Endothelial cell of umbilical vein (primary cell): ENCODE measurements around the gene CHD6. TPM values are rescaled to one million over a fixed set of nuclear protein-coding genes. Genes with fewer than 3 reads are reported as not detected.

Experiments used
- BruUV-seq: library from RNA; stranded (reverse); fragments of 400-500 nt; replicated peaks from 2 replicates; lab custom pipeline; 2021; lab: Mats Ljungman, UMichigan
- CTCF ChIA-PET: fragments of 300-600, 350-600 bp; sonication (Branson Sonifier 250); formaldehyde crosslinking; loops from one replicate; lab custom pipeline; 2021; ENCODE audit warnings: antibody characterized with exemption, inconsistent platforms; lab: Charles Lee
- POLR2A ChIA-PET: fragments of 300-600, 350-600 bp; sonication (Branson Sonifier 250); formaldehyde crosslinking; loops from one replicate; lab custom pipeline; 2021; ENCODE audit warnings: antibody characterized with exemption, inconsistent platforms; lab: Charles Lee
- DNase-seq: peaks from one replicate; pipeline ENCODE4 v3.0.0-alpha.2; 2011; ENCODE audit warnings: low read depth, low spot score
- FAIRE-seq: peaks from 2 replicates; lab custom pipeline; 2011; peaks lifted over from hg19 to GRCh38; lab: Jason Lieb, UNC
- H2AFZ ChIP-seq: 2 replicates; pipeline ENCODE4 v1.6.0; 2012; ENCODE audit warnings: low read depth, low read length, control low read depth, inconsistent platforms
- H3K27ac ChIP-seq: 2 replicates; pipeline ENCODE4 v1.5.1; 2011; ENCODE audit warnings: low read depth, mild to moderate bottlenecking, control low read depth, low read length, moderate library complexity; ENCODE audit not compliant: insufficient read depth
- H3K27me3 ChIP-seq, 2 experiments: 2 replicates each; pipeline versions ENCODE4 v1.6.0 to v1.6.1; 2011; ENCODE audit warnings: low read length in 2 of 2, mixed read lengths in 1 of 2; ENCODE audit not compliant: control insufficient read depth in 2 of 2, insufficient read depth in 2 of 2
- H3K36me3 ChIP-seq, 2 experiments: 2 replicates in 1 of 2; 3 replicates in 1 of 2; pipeline ENCODE4 v1.5.1; 2011; ENCODE audit warnings: low read length in 2 of 2, mild to moderate bottlenecking in 1 of 2, moderate library complexity in 1 of 2; ENCODE audit not compliant: control insufficient read depth in 2 of 2, insufficient read depth in 2 of 2; ENCODE audit errors: extremely low read depth in 1 of 2
- H3K4me1 ChIP-seq: 3 replicates; pipeline ENCODE4 v1.5.1; 2011; ENCODE audit warnings: mild to moderate bottlenecking, low read length; ENCODE audit not compliant: control insufficient read depth, insufficient read depth; ENCODE audit errors: extremely low read depth
- H3K4me2 ChIP-seq: 2 replicates; pipeline ENCODE4 v1.6.1; 2011; ENCODE audit warnings: low read length, control low read depth, mixed read lengths; ENCODE audit not compliant: insufficient read depth
- H3K4me3 ChIP-seq, 3 experiments: fragments of 200-600 bp in 1 of 3; sonication (generic), shearing (Covaris generic) in 1 of 3; replicated peaks in 1 of 3; 2 replicates each; pipeline ENCODE4 v1.5.1; 2011 to 2016; ENCODE audit warnings: control low read depth in 3 of 3, low read length in 3 of 3, mild to moderate bottlenecking in 2 of 3, inconsistent platforms in 1 of 3, low read depth in 1 of 3, moderate library complexity in 1 of 3; ENCODE audit not compliant: insufficient read depth in 1 of 3
- H3K79me2 ChIP-seq: 2 replicates; pipeline ENCODE4 v1.6.0; 2012; ENCODE audit warnings: low read length, inconsistent platforms; ENCODE audit not compliant: control insufficient read depth, insufficient read depth
- H3K9ac ChIP-seq: replicated peaks from 2 replicates; pipeline ENCODE3; 2011; ENCODE audit warnings: low read length, control low read depth; ENCODE audit not compliant: insufficient read depth; ENCODE audit errors: extremely low read depth
- H3K9me1 ChIP-seq: replicated peaks from 3 replicates; pipeline ENCODE4 v1.6.0; 2011; ENCODE audit warnings: mild to moderate bottlenecking, low read length; ENCODE audit not compliant: control insufficient read depth, insufficient read depth; ENCODE audit errors: extremely low read depth
- H3K9me3 ChIP-seq: replicated peaks from 2 replicates; pipeline ENCODE4 v1.5.1; 2012; ENCODE audit warnings: low read length, inconsistent platforms; ENCODE audit not compliant: control insufficient read depth, insufficient read depth
- H4K20me1 ChIP-seq: replicated peaks from 2 replicates; pipeline ENCODE3; 2011; ENCODE audit warnings: mild to moderate bottlenecking, low read length; ENCODE audit not compliant: control insufficient read depth, insufficient read depth; ENCODE audit errors: extremely low read depth
- EZH2 ChIP-seq: IDR thresholded peaks from 2 replicates; pipeline ENCODE4 v1.6.1; 2012; ENCODE audit warnings: borderline replicate concordance, low read depth, mild to moderate bottlenecking, moderate library complexity, low read length, inconsistent platforms; ENCODE audit not compliant: severe bottlenecking
- FOS ChIP-seq: IDR thresholded peaks from 2 replicates; pipeline ENCODE4 v1.6.1; 2011; ENCODE audit warnings: mild to moderate bottlenecking, low read length, moderate library complexity, borderline replicate concordance; ENCODE audit not compliant: insufficient read depth
- GATA2 ChIP-seq: IDR thresholded peaks from 2 replicates; pipeline ENCODE4 v1.7.0; 2011; ENCODE audit warnings: low read depth, mild to moderate bottlenecking, moderate library complexity, mixed read lengths, low read length; ENCODE audit not compliant: insufficient read length, insufficient read depth
- JUN ChIP-seq: IDR thresholded peaks from 2 replicates; pipeline ENCODE4 v1.6.1; 2011; ENCODE audit warnings: borderline replicate concordance, low read depth; ENCODE audit not compliant: insufficient read length, insufficient read depth
- MYC ChIP-seq: IDR thresholded peaks from one replicate; pipeline ENCODE4 v1.6.1; 2011; ENCODE audit warnings: mild to moderate bottlenecking, low read depth, low read length
- POLR2A ChIP-seq: IDR thresholded peaks from 2 replicates; pipeline ENCODE4 v1.6.1; 2012; ENCODE audit warnings: low read depth, mild to moderate bottlenecking, control low read depth, low read length
- POLR2AphosphoS5 ChIP-seq: IDR thresholded peaks from 2 replicates; pipeline ENCODE4 v1.6.1; 2012; ENCODE audit warnings: low read depth, mild to moderate bottlenecking, control low read depth, low read length, moderate library complexity; ENCODE audit not compliant: insufficient read depth
- dilution Hi-C: fragments of 300-500 bp; cut with MboI; formaldehyde crosslinking; loops from one replicate; pipeline ENCODE4 v1.15.0; 2019; ENCODE audit warnings: low sequenced_read_pairs; ENCODE audit not compliant: extremely low pct_ligation_motif_present
- intact Hi-C: fragments of 100-400 bp; cut with micrococcal nuclease; formaldehyde crosslinking; loops from one replicate; pipeline ENCODE4 v1.10.0; 2022
- polyA plus RNA-seq, 4 experiments: library from polyadenylated mRNA; depleted of rRNA in 3 of 4; stranded (reverse) in 3 of 4; unstranded in 1 of 4; fragments of >200 nt; gene quantifications; 2 replicates each; pipeline versions ENCODE4 v1.2.1 to v1.2.3, GENCODE V29; 2011 to 2012; ENCODE audit warnings: missing spikeins in 1 of 4
- total RNA-seq: library from RNA; stranded (reverse); gene quantifications from 2 replicates; pipeline ENCODE4 v1.2.3, GENCODE V29; 2021
- TF ChIP-seq, protein P1 (sequence below): IDR thresholded peaks from 2 replicates; pipeline ENCODE4 v1.6.1; 2011; ENCODE audit not compliant: insufficient read depth, insufficient read length
- TF ChIP-seq, protein P2 (sequence below), 2 donors: IDR thresholded peaks; 1 replicate in 1 of 2; 2 replicates in 1 of 2; pipeline ENCODE4 v1.5.1; 2011; ENCODE audit warnings: low read length in 2 of 2, mild to moderate bottlenecking in 2 of 2, moderate library complexity in 2 of 2, control low read depth in 1 of 2, inconsistent platforms in 1 of 2, low read depth in 1 of 2; ENCODE audit not compliant: insufficient read depth in 1 of 2; ENCODE audit errors: extremely low read depth in 1 of 2

Gene CHD6
- total and polyA plus RNA-seq, 2 donors (not counting 3 experiments of a cell fraction or from before 2014, with no cell fraction given), result 7.2 to 33.7 TPM

DNA sequence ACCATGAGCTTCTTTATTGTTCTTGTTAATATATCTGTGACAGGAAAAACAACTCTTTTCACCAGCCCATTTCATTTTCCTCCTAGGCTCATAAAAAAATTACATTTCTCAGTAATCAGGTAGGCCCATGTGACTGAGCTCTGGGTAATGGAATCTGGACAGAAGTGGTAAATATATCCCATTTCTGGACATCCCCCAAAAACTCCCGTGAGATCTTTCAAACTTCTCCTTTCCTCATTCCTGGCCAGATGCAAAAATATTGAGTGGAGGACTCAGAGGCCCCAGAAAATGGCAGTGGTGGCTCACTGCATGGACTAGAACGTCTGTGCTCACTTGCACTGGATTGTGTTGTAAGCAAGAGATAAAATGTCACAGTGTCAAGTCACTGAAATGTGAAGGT is 3.8 kb upstream of the CHD6 start:
- POLR2A ChIA-PET, result no interaction called here
- peaks cover 6% of the 10 kb centered on the region for H3K79me2 ChIP-seq
- FAIRE-seq, result no peak
- H3K27me3 ChIP-seq, result peaks cover 11 to 16% of the 10 kb centered on the region in 2 experiments
- H3K9ac ChIP-seq, result no peak overlapping the region
- dilution Hi-C loops (no loop called here), intact Hi-C loops (no loop called here)
- no peaks in the 10 kb centered on the region for H4K20me1 ChIP-seq
- no peaks in the 10 kb centered on the region for H3K36me3 ChIP-seq
- no peaks in the 10 kb centered on the region for H3K9me3 ChIP-seq
- H2AFZ ChIP-seq, result no peak overlapping the region
- no peak overlapping the region for H3K4me2 ChIP-seq
- H3K4me1 ChIP-seq, result peaks cover 5% of the 10 kb centered on the region
- TF ChIP-seq, protein P1, sequence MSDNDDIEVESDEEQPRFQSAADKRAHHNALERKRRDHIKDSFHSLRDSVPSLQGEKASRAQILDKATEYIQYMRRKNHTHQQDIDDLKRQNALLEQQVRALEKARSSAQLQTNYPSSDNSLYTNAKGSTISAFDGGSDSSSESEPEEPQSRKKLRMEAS, result no peak
- TF ChIP-seq JUN, result no peak
- no peak for TF ChIP-seq MYC
- no peak for TF ChIP-seq POLR2A
- TF ChIP-seq FOS, result no peak
- no peak for TF ChIP-seq POLR2AphosphoS5
- no peak for TF ChIP-seq EZH2
- TF ChIP-seq, protein P2, sequence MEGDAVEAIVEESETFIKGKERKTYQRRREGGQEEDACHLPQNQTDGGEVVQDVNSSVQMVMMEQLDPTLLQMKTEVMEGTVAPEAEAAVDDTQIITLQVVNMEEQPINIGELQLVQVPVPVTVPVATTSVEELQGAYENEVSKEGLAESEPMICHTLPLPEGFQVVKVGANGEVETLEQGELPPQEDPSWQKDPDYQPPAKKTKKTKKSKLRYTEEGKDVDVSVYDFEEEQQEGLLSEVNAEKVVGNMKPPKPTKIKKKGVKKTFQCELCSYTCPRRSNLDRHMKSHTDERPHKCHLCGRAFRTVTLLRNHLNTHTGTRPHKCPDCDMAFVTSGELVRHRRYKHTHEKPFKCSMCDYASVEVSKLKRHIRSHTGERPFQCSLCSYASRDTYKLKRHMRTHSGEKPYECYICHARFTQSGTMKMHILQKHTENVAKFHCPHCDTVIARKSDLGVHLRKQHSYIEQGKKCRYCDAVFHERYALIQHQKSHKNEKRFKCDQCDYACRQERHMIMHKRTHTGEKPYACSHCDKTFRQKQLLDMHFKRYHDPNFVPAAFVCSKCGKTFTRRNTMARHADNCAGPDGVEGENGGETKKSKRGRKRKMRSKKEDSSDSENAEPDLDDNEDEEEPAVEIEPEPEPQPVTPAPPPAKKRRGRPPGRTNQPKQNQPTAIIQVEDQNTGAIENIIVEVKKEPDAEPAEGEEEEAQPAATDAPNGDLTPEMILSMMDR (IDR thresholded peaks at IDR 0.05; ENCODE audit: extremely low read depth in 1 of 2, insufficient read depth in 1 of 2, low read depth in 1 of 2, low read length in 2 of 2), result no peak
- no peak for TF ChIP-seq GATA2
- no peak overlapping the region for H3K4me3 ChIP-seq
- no peak for DNase-seq
- no TSS peak for BruUV-seq
- H3K27ac ChIP-seq, result no peak overlapping the region
- CTCF ChIA-PET, result no interaction called here
- H3K9me1 ChIP-seq, result no peaks in the 10 kb centered on the region
